A549 (cell line): ENCODE measurements around the gene EEF2KMT. TPM values are rescaled to one million over a fixed set of nuclear protein-coding genes. Genes with fewer than 3 reads are reported as not detected.
"Not testable (repeated sequence)": the region's sequence is repeated elsewhere in the genome, so short reads cannot be mapped to it uniquely, and the experiment has no call there.

ENCODE experiments used
- ATAC-seq, 2 experiments: fragments of 200-7000 bp in 1 of 2; fragments of >200 bp in 1 of 2; cut with Nextera tagmentation in 1 of 2; cut with Tn5 transposase in 1 of 2; 3 replicates each; pipeline versions ENCODE4 v1.8.0 to v1.9.1; 2018 to 2020; ENCODE audit warnings: mild to moderate bottlenecking in 1 of 2, moderate library complexity in 1 of 2
- CTCF ChIA-PET: fragments of 300-600 bp; sonication (Branson Sonifier 250); formaldehyde crosslinking; extraction: SDS; loops from one replicate; lab custom pipeline; 2021; ENCODE audit warnings: antibody characterized with exemption, inconsistent platforms; lab: Yijun Ruan, JAX
- POLR2A ChIA-PET: fragments of 350-600 bp; formaldehyde crosslinking; extraction: SDS; loops from one replicate; lab custom pipeline; 2021; ENCODE audit warnings: antibody characterized with exemption, inconsistent platforms; lab: Yijun Ruan, JAX
- DNase-seq, 2 experiments: peaks; one replicate each; pipeline versions ENCODE4 v3.0.0 to v3.0.0-alpha.2; 2011 to 2016; ENCODE audit warnings: low read depth in 1 of 2, low spot score in 1 of 2
- FAIRE-seq: peaks from 2 replicates; lab custom pipeline; 2011; peaks lifted over from hg19 to GRCh38; lab: Jason Lieb, UNC
- H3K27ac ChIP-seq, 2 experiments: fragments of >200 bp; sonication (Bioruptor Twin); formaldehyde crosslinking; 3 replicates each; pipeline ENCODE4 v1.5.1; 2016 to 2017
- H3K4me1 ChIP-seq: fragments of >200 bp; sonication (Bioruptor Twin); formaldehyde crosslinking; 3 replicates; pipeline ENCODE4 v1.6.1; 2016
- H3K4me2 ChIP-seq: fragments of >200 bp; sonication (Bioruptor Twin); formaldehyde crosslinking; 3 replicates; pipeline ENCODE4 v1.6.1; 2016
- H3K4me3 ChIP-seq: fragments of >200 bp; sonication (Bioruptor Twin); formaldehyde crosslinking; 3 replicates; pipeline ENCODE4 v1.5.1; 2016
- H3K9me3 ChIP-seq: fragments of >200 bp; sonication (Bioruptor Twin); formaldehyde crosslinking; 3 replicates; pipeline ENCODE4 v1.6.1; 2016
- WGBS: methylation state at CpG from one replicate; pipeline ENCODE4 v1.1.6; 2017; ENCODE audit errors: missing lambda C conversion rate; 5-methylcytosine and 5-hydroxymethylcytosine counted together
- polyA plus RNA-seq, 4 experiments: library from polyadenylated mRNA; depleted of rRNA in 3 of 4; stranded (reverse); fragments of >200 nt; fragmentation: RNase III in 1 of 4; extraction: RNeasy Plus Mini Kit Qiagen cat#74134 plus additional on column Dnase treatment in 1 of 4; gene quantifications; 2 replicates in 3 of 4; 3 replicates in 1 of 4; pipeline ENCODE4 v1.2.3, GENCODE V29; 2011 to 2017

EEF2KMT gene
- polyA plus RNA-seq, 2 of the 4 experiments (the other 2 are of a cell fraction): 14.8 to 22.1 TPM

DNA sequence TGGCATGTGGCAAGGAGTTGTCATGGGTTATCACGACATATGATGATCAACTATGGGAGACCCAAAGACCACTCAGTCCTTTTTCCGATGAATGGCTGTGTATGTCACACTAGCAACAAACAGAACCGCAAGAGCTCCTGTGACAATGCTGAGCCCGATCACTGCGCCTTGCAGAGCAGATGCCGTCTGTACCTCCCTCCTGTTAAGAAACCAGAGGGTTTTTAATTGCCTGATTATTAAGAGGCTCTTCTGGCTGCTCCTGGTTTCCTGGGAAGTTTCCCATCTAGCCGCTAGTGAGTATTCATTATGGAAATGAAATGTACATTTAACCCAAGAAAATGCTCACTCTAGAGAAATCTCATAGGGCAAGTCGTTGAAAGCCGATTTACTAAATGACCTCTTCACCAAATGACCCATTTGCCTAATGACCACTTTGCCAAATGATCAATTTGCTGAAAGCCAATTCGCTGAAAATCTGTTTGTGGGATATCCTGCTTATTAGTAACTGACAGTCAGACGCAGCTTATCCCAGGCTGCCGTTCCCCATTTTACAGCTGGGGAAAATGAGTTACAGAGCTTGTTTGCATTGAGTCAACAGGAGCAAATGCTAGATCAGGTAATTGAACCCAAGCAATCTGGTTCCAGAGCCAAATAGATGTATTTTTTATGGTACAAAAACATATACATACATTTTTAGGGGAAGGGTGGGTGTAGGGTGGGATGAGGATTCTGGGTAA is 5.9 kb upstream of the EEF2KMT start:
- H3K27ac ChIP-seq, FAIRE-seq, ATAC-seq, H3K9me3 ChIP-seq, DNase-seq, H3K4me1 ChIP-seq, POLR2A ChIA-PET, H3K4me3 ChIP-seq, H3K4me2 ChIP-seq, CTCF ChIA-PET: not testable (repeated sequence)
- WGBS: 65% methylated on average over 12 of the region's 12 CpGs

DNA sequence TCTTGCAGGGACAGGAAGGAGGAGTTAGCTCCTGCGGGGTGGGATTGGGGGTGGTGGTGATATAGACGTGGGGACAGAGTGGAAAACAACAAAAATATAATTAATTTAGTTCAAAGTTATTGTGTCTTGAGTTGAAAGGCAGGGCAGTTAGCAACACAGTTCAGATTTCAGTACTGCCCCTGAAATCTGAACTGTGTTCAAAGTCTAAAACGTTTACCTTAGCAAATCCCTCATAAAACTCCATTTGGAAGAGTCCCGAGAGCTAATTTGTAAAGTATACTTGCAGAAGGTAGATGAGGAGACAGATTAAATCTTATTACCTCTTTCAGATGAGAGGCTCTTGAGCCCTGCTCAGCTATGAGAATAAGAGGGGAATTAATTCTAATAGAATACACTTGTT is 1.6 kb upstream of the EEF2KMT start:
- Histone ChIP-seq H3K4me2 (peak overlapping the region; percentile 78), H3K4me3 (peak overlapping the region; percentile 57; the same call in 1 of the 3 replicates)
- CTCF ChIA-PET, H3K27ac ChIP-seq, ATAC-seq, DNase-seq, H3K9me3 ChIP-seq, H3K4me1 ChIP-seq, FAIRE-seq, POLR2A ChIA-PET: not testable (repeated sequence)
- 40% methylated on average over 4 of the region's 4 CpGs for WGBS

DNA sequence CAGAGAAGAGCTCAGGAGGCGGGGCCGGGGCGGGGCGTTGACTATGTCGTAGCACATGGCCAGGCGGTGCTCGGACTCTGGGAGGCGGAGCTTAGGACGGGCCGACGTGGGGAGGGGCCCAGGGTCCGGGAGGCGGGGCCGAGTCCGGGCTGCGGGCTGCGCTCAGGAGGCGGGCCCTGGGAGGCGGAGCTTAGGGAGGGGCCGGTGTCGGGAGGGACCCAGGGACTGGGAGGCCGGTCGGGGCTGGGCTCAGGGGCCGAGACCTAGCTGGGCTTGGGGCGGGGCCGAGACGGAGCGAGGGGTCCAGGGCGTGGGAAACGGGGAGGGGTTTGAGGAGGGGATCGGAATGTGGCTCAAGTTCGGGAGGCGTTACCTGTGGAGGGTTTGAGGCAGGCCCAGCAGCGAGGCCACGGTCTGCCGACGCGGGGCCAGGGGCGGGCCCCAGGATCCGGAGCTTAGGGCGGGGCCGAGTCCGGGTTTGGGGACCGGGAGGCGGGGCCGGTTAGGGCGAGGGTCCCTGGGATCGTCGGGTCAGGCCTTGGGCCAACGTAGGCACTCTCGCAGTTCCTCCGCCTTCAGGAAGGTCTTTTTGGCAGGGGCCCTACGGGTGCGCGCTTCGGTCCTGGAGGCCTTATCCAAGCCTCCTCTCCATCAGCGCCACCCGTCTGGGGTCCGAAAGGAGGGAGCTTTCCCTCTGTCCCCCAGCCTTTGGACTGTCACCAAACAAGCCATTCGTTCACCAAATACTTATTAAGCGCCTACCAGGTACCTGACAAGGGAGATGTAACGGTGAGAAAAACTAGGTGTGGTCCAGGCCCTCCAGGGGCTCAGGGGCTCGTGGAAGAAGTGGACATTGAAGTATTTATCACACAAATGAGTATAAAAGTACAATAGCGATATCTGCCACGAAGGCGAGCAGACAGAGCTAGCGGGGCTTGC is 895 bp upstream of the EEF2KMT start:
- FAIRE-seq, H3K9me3 ChIP-seq: not testable (repeated sequence)

DNA sequence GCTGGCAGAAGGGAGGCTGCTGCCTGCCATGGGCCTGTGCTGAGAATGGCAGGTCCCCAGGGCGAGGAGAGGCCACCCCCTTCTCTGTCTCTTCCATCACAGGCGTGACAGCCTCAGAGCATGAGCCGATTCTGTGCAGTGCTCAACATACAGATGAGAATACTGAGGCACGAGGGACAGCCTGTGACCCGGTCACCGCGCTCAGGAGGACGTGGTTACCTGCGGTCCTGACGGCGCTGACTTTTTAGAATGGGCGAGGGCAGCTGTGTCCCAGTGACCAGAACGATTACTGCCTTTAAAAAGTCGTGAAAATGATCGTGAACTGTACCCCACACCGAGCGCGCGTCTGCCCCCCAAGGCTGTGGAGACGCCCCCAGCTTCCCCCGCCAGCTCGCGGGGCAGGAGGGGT is 530 bp downstream of the EEF2KMT start:
- WGBS: 0% methylated on average over 1 of the region's 23 CpGs
- CTCF ChIA-PET: interaction anchor here (1.3 kb wide), 1 partner anchor 21 kb away, joined by 4 read pairs; no protein-coding TSS in a partner anchor
- not testable (repeated sequence) for H3K9me3 ChIP-seq

More for the DNA sequence above, 895 bp upstream of the EEF2KMT start:
- WGBS: under 1% methylated on average over 13 of the region's 67 CpGs
- H3K4me1 ChIP-seq, CTCF ChIA-PET: not testable (repeated sequence)
- peak; percentile 8 to 86; a peak in 4 of 6 replicates for ATAC-seq
- peak overlapping the region; percentile 57 for H3K4me3 ChIP-seq
- peak overlapping the region; percentile 78 for H3K4me2 ChIP-seq
- peak in 1 of 2 experiments; percentile 69 for DNase-seq
- POLR2A ChIA-PET: interaction anchor here (2.0 kb wide), 1 partner anchor 22 kb away, joined by 4 read pairs; no protein-coding TSS in a partner anchor
- peak overlapping the region; percentile 40 to 80 for H3K27ac ChIP-seq

DNA sequence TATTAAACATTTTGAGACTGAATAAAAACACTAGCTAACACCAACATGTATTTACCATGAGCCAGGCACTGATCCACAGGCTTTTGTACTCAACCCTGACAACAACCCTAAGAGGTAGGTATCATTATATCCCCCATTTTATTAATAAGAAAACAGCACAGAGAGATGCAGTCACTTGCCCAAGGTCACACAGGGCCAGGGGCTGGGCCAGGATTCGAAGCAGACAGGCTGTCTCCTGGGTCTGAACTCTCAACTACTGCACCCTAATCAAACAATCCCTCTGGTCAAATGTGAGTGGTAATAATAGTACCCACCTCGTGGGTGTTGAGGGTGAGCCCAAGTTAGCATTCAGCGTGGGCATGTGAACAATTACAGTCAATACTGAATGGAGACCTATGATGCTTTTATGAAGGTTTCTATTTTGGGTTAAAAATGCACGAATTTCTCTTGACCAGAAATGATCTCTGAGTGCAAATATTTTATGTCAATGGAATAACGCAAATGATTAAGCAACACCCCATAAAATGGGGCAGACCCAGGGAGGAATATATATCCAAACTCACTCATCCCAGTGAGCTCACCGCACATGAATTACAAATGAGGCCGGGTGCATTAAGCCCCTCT is 1.0 kb downstream of the EEF2KMT start:
- 23% methylated on average over 7 of the region's 7 CpGs for WGBS
- H3K4me2 ChIP-seq: peak overlapping the region; percentile 84
- H3K9me3 ChIP-seq, FAIRE-seq, H3K4me1 ChIP-seq, ATAC-seq, DNase-seq: not testable (repeated sequence)
- CTCF ChIA-PET: interaction anchor here (1.3 kb wide), 1 partner anchor 20 kb away, joined by 4 read pairs; no protein-coding TSS in a partner anchor
- H3K4me3 ChIP-seq: peak overlapping the region; percentile 94
- H3K27ac ChIP-seq: peak overlapping the region; percentile 95 to 99
- POLR2A ChIA-PET: interaction anchor here (2.0 kb wide), 1 partner anchor 20 kb away, joined by 4 read pairs; no protein-coding TSS in a partner anchor

More for the DNA sequence above, 530 bp downstream of the EEF2KMT start:
- DNase-seq (peak in 1 of 2 experiments; percentile 14), ATAC-seq (peak in 1 of 2 experiments; percentile 56; a peak in 1 of 6 replicates)
- FAIRE-seq, H3K4me1 ChIP-seq: not testable (repeated sequence)
- peak overlapping the region; percentile 84 for H3K4me2 ChIP-seq
- POLR2A ChIA-PET: interaction anchor here (0.6 to 2.0 kb wide), 2 partner anchors 21 to 92 kb away, joined by 4 to 6 read pairs; no protein-coding TSS in a partner anchor
- H3K4me3 ChIP-seq: peak overlapping the region; percentile 94
- H3K27ac ChIP-seq: peak overlapping the region; percentile 95 to 99

DNA sequence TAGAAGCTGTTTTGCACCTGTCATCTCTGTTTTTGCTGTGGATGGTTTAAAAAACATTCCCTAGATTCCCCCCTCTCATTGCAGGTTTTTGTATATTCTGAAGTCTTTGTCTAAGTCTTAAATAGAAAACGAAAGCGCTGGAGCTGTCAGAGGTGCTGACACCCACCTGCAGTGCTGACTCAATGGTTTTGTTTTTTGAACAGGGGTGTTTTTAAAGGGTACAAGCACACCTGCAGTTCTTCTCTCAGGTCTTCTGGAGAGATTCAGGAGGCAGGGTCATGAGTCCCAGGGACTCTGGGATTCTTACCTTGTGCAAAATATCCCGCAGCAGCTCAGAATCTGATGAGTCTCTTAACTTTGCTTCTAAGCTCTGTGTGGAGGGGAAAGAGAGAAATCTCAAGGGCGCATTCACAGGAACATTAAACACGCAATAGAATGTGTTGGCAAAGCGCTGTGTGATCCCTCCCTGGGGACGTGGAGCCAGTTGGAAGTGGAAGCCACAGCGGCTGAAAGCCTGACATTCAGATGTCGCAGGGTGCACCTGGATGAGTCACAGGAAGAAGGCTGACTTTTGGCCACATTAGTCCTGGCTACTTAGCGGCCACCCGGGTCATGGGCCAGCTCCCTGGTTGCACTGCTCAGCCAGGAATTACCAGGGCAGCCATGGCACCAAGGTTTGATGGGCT is 2.3 kb downstream of the EEF2KMT start:
- WGBS: 74% methylated on average over 11 of the region's 11 CpGs
- DNase-seq, H3K4me3 ChIP-seq, H3K27ac ChIP-seq, H3K4me1 ChIP-seq, H3K4me2 ChIP-seq, CTCF ChIA-PET, H3K9me3 ChIP-seq, ATAC-seq, FAIRE-seq, POLR2A ChIA-PET: not testable (repeated sequence)

DNA sequence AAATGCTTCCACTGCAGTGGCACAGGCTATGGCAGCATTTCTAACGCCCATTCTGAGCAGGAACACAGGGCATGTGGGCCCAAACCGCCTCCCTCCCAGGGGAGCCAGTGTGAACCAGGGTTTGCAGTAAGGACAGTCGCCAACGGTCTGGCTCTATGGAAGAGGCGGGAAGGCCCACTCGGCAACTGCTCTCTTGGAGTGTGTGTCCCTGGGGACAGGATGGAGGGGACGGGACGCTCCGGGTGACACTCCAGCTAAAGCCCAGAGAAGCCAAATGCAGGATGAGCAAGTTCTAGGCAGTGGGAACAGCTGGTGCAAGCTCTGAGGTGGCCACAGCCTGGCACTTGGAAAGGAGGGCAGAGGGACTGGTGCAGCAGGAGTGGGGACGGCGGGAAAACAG is 3.8 kb downstream of the EEF2KMT start:
- ATAC-seq, H3K9me3 ChIP-seq, FAIRE-seq, H3K4me1 ChIP-seq, H3K4me2 ChIP-seq, DNase-seq, H3K4me3 ChIP-seq, H3K27ac ChIP-seq, POLR2A ChIA-PET: not testable (repeated sequence)
- CTCF ChIA-PET: interaction anchor here (1.4 to 2.9 kb wide), 2 partner anchors 34 to 135 kb away, joined by 7 to 9 read pairs; partner anchors contain the start of gene SEC14L5
- WGBS: 84% methylated on average over 5 of the region's 11 CpGs

DNA sequence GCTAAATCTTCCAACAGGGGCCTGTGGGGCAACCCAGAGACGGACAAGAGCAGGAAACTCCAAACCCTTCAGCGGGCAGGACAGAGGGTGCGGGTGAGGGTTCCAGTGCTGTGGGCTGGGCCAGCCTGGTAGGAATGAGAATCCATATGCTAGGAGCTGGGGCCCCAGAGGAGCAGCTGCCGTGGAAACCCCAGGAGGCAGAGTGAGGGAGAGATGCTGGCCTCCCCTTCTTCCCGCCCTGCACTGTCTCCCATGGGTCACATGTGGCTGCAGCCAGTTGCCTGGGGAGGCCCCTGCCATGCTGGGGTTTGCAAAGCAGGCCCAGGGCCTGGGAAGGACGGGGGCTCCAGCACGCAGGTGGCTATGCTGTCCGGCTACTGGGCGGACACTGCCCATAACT is 4.5 kb downstream of the EEF2KMT start:
- H3K27ac ChIP-seq, H3K4me3 ChIP-seq, H3K9me3 ChIP-seq, FAIRE-seq, H3K4me2 ChIP-seq, H3K4me1 ChIP-seq, DNase-seq, POLR2A ChIA-PET, ATAC-seq: not testable (repeated sequence)
- 91% methylated on average over 8 of the region's 9 CpGs for WGBS
- CTCF ChIA-PET: interaction anchor here (0.6 to 3.9 kb wide), 11 partner anchors 11 to 635 kb away, joined by 3 to 24 read pairs (median 5); partner anchors contain the start of gene SEC14L5

DNA sequence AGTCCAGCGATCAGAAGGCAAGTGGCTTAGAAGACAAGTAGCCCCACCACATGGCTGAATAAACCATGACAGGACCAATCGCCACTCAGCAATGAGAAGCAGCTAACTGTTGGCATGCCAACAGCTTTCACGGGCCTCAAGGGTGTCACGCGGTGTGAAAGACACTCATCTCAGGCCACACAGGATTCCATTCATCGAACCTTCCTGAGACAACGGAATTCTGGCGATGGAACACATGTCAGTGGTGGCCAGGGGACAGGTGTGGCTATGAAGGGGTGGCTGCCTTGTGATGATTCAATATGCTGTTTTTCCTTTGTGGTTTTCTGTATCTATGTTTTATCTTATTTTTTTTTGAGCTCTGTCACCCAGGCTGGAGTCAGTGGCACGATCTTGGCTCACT is 7.0 kb downstream of the EEF2KMT start:
- CTCF ChIA-PET: interaction anchor here (3.9 kb wide), 1 partner anchor 15 kb away, joined by 24 read pairs; no protein-coding TSS in a partner anchor
- H3K4me1 ChIP-seq, POLR2A ChIA-PET, DNase-seq, H3K4me2 ChIP-seq, ATAC-seq, FAIRE-seq, H3K4me3 ChIP-seq, H3K9me3 ChIP-seq, H3K27ac ChIP-seq: not testable (repeated sequence)
- WGBS: 90% methylated on average over 9 of the region's 9 CpGs
